OCI-LY3 (cell line): ENCODE measurements around the gene TYW1B.
"Not testable (repeated sequence)": the region's sequence is repeated elsewhere in the genome, so short reads cannot be mapped to it uniquely, and the experiment has no call there.

Experiments
- EZH2phosphoT487 ChIP-seq: fragments of 200-600 bp; shearing (Covaris generic); IDR thresholded peaks from 2 replicates; pipeline ENCODE4 v1.6.1; 2018; ENCODE audit warnings: antibody characterized with exemption, mixed run types, low read depth
- TF ChIP-seq, protein P1 (sequence below): fragments of 200-600, 300-600 bp; sonication (generic); IDR thresholded peaks from 2 replicates; pipeline ENCODE4 v1.5.1; 2014; ENCODE audit warnings: antibody characterized with exemption, low read length, low read depth

DNA sequence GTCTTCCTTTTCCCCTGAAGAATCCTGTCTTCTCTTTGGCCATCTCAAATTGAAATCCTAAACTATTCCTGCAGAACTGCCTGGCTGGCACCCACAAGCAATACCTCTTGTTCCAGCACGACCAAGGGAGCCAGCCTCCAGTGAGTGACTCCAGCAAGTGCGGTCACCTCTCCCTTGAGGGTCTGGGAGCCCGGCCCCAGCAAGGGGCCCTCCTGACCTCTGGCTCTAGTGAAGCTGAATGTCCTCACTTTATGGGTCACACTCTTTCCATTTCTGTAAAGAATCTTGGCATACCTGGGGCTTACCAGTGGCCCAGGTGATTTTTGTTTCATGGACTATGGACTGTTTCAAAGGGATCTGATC, 37.3 kb downstream of the TYW1B start:
- TF ChIP-seq, protein P1, sequence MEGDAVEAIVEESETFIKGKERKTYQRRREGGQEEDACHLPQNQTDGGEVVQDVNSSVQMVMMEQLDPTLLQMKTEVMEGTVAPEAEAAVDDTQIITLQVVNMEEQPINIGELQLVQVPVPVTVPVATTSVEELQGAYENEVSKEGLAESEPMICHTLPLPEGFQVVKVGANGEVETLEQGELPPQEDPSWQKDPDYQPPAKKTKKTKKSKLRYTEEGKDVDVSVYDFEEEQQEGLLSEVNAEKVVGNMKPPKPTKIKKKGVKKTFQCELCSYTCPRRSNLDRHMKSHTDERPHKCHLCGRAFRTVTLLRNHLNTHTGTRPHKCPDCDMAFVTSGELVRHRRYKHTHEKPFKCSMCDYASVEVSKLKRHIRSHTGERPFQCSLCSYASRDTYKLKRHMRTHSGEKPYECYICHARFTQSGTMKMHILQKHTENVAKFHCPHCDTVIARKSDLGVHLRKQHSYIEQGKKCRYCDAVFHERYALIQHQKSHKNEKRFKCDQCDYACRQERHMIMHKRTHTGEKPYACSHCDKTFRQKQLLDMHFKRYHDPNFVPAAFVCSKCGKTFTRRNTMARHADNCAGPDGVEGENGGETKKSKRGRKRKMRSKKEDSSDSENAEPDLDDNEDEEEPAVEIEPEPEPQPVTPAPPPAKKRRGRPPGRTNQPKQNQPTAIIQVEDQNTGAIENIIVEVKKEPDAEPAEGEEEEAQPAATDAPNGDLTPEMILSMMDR = not testable (repeated sequence)
- not testable (repeated sequence) for TF ChIP-seq EZH2phosphoT487
